Testis (tissue), 3 donors: ENCODE results near the gene DGUOK. TPM values are rescaled to one million over a fixed set of nuclear protein-coding genes. Genes with fewer than 3 reads are reported as not detected.

Experiments used
- DNase-seq: peaks from one replicate; pipeline ENCODE4 v3.0.0-alpha.2; 2019
- H3K27ac ChIP-seq, 2 donors: fragments of 200-600 bp; sonication (generic); one replicate each; pipeline ENCODE4 v1.5.1; 2019
- H3K27me3 ChIP-seq: fragments of 200-600 bp; sonication (generic); one replicate; pipeline ENCODE4 v1.5.1; 2019
- H3K36me3 ChIP-seq: fragments of 200-600 bp; sonication (generic); one replicate; pipeline ENCODE4 v1.5.1; 2017; ENCODE audit warnings: low read depth; ENCODE audit errors: missing control alignments
- H3K4me1 ChIP-seq: fragments of 200-600 bp; sonication (generic); one replicate; pipeline ENCODE4 v1.5.1; 2019
- H3K4me3 ChIP-seq, 2 donors: fragments of 200-600 bp; sonication (generic); one replicate each; pipeline ENCODE4 v1.5.1; 2017 to 2019
- H3K9me3 ChIP-seq: fragments of 200-600 bp; sonication (generic); one replicate; pipeline ENCODE4 v1.5.1; 2017
- CTCF ChIP-seq, 3 experiments: fragments of 450-650 bp in 2 of 3; fragments of 200-600 bp in 1 of 3; sonication (generic) in 1 of 3; IDR thresholded peaks; one replicate each; pipeline ENCODE4 v1.5.1; 2016 to 2019; ENCODE audit warnings: antibody characterized with exemption in 3 of 3, mild to moderate bottlenecking in 2 of 3, moderate library complexity in 1 of 3
- POLR2A ChIP-seq: fragments of 450-650 bp; IDR thresholded peaks from one replicate; pipeline ENCODE4 v1.6.1; 2017; ENCODE audit warnings: antibody characterized with exemption, mild to moderate bottlenecking, moderate library complexity
- WGBS, 2 donors: methylation state at CpG; one replicate each; pipeline ENCODE4 v1.1.5; 2018; 5-methylcytosine and 5-hydroxymethylcytosine counted together
- intact Hi-C: fragments of 100-400 bp; cut with DNase I; formaldehyde crosslinking; loops from one replicate; pipeline ENCODE4 v1.15.1; 2023; ENCODE audit warnings: low total_unique reads
- polyA plus RNA-seq: library from polyadenylated mRNA; stranded (reverse); fragments of 350-450 nt; fragmentation: Illumina TruSeq; extraction: RNeasy Lipid Tissue Mini Kit (QIAGEN cat#74804); gene quantifications from one replicate; pipeline ENCODE4 v1.2.3, GENCODE V29; 2014; ENCODE audit warnings: low read depth, low replicate concordance; ENCODE audit not compliant: insufficient read depth
- total RNA-seq, 2 donors: library from RNA; depleted of rRNA; stranded (reverse); fragments of >200 nt; gene quantifications; one replicate each; pipeline ENCODE4 v1.2.3, GENCODE V29; 2016

Gene DGUOK
- total and polyA plus RNA-seq, 3 donors from 2014 or later: 87.7 to 93.9 (median 91.0) TPM

- peaks cover 14% of the 10 kb centered on the region for H3K4me1 ChIP-seq
- WGBS, 2 donors: 94 to 95% methylated on average over 3 of the region's 3 CpGs
- intact Hi-C loops: no loop called here
- H3K4me3 ChIP-seq: no peak overlapping the region
- no peaks in the 10 kb centered on the region for H3K36me3 ChIP-seq
- no peak for DNase-seq
- H3K27ac ChIP-seq: no peak overlapping the region
- no peak for TF ChIP-seq CTCF (IDR thresholded peaks at IDR 0.05)
- TF ChIP-seq POLR2A: no peak
- no peaks in the 10 kb centered on the region for H3K27me3 ChIP-seq
- H3K9me3 ChIP-seq: no peaks in the 10 kb centered on the region
Measured at GRCh38 chr2:73933194-73933593, 6.5 kb downstream of the DGUOK start.

GRCh38 chr2:73935641-73936040 is 9.0 kb downstream of the DGUOK start:
- no peaks in the 10 kb centered on the region for H3K36me3 ChIP-seq
- intact Hi-C loops: no loop called here
- TF ChIP-seq POLR2A (no peak), CTCF (IDR thresholded peaks at IDR 0.05) (no peak)
- H3K27ac ChIP-seq: no peak overlapping the region
- H3K27me3 ChIP-seq: no peaks in the 10 kb centered on the region
- H3K4me1 ChIP-seq: no peaks in the 10 kb centered on the region
- no peaks in the 10 kb centered on the region for H3K9me3 ChIP-seq
- no peak overlapping the region for H3K4me3 ChIP-seq
- no peak for DNase-seq

DNA sequence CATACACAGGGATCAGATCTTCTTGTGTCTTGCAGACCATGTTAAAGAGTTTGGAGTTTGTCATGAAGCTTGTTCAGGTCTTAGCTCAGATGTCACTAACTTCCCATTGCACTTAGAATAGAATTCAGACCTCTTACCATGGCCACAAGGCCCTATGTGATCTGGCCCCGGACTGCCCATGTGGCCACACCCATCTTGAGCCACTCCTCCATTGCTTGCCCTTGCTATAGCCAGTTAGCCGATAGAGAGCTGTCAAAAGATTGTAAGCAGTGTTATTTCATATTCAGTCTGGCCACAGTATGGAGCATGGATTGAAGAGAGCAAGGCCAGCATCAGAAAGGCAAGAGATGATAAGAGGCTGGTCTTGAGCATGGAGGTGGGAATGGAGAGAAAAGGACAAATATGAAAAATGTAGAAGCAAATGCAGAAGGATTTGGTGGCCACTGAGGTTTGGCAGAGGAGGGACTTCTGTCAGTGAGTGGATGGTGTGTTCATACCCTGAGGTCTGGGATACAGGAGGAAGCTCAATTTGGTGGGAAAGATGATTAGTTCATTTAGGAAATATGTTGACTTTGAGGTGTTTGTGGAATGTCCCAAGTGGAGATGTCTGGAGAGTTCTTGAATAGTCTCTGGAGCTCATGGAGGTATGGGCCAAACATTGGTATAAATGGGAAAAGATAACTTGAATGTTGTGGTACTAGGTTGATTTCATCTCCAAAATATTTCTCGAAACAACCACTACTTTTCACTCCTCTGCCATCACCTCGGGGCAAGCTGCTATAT is 10.6 kb downstream of the DGUOK start:
- no peak overlapping the region for H3K4me3 ChIP-seq
- no peak for TF ChIP-seq POLR2A
- no peak for TF ChIP-seq CTCF (IDR thresholded peaks at IDR 0.05)
- no peak overlapping the region for H3K27ac ChIP-seq
- H3K4me1 ChIP-seq: no peaks in the 10 kb centered on the region
- WGBS, 2 donors: 87 to 90% methylated on average over 4 of the region's 4 CpGs
- no peaks in the 10 kb centered on the region for H3K9me3 ChIP-seq
- intact Hi-C loops: no loop called here
- DNase-seq: no peak
- no peaks in the 10 kb centered on the region for H3K36me3 ChIP-seq
- H3K27me3 ChIP-seq: no peaks in the 10 kb centered on the region

- TF ChIP-seq POLR2A (no peak), CTCF (IDR thresholded peaks at IDR 0.05) (no peak)
- H3K4me3 ChIP-seq: no peak overlapping the region
- intact Hi-C loops: no loop called here
- H3K4me1 ChIP-seq: no peaks in the 10 kb centered on the region
- H3K27me3 ChIP-seq: no peaks in the 10 kb centered on the region
- no peaks in the 10 kb centered on the region for H3K9me3 ChIP-seq
- DNase-seq: no peak
- H3K27ac ChIP-seq: no peak overlapping the region
- no peaks in the 10 kb centered on the region for H3K36me3 ChIP-seq
Measured at GRCh38 chr2:73937899-73938298, 11.2 kb downstream of the DGUOK start.

DNA sequence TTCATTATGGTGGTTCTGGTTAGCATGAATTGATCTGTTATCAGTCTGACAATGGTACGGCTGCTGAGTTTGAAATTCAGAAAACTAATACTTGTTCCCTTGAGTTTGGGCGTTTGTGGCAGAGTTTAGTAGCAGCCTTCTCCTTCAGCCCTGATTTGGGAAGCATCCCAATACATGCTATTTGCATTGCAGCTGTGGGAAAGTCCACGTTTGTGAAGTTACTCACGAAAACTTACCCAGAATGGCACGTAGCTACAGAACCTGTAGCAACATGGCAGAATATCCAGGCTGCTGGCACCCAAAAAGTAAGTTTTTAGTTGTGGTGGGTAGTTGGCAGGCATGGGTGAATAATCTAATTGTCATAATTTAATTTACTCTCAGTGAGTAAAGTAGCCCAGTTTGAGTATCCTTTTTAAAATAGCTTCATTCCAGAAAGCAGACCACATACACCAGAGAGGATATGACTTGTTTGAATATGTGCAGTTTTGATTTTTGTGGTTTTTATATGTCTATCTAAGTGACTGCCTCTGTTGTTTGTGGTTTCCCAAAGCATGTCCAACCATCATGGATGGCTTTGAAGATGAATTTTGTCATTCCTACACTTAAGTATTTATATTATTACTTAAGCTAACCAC is 12.2 kb downstream of the DGUOK start:
- no peaks in the 10 kb centered on the region for H3K36me3 ChIP-seq
- no peaks in the 10 kb centered on the region for H3K4me1 ChIP-seq
- no peaks in the 10 kb centered on the region for H3K9me3 ChIP-seq
- TF ChIP-seq CTCF (IDR thresholded peaks at IDR 0.05) (no peak), POLR2A (no peak)
- H3K27me3 ChIP-seq: no peaks in the 10 kb centered on the region
- intact Hi-C loops: no loop called here
- WGBS, 2 donors: 78 to 91% methylated on average over 5 of the region's 5 CpGs
- no peak overlapping the region for H3K27ac ChIP-seq
- no peak overlapping the region for H3K4me3 ChIP-seq
- DNase-seq: no peak
